HepG2 (cell line): ENCODE results near the gene YIPF1. TPM values are rescaled to one million over a fixed set of nuclear protein-coding genes. Genes with fewer than 3 reads are reported as not detected.
A peak's percentile ranks its signal among the peaks of the same experiment; 100 is the strongest.

Experiments used
- CC2D1A ChIP-seq: sonication (generic); formaldehyde crosslinking; IDR thresholded peaks from 2 replicates; pipeline ENCODE4 v1.8.1; 2023; ENCODE audit warnings: mild to moderate bottlenecking, missing genetic modification reagents
- FOSL2 ChIP-seq: sonication (generic); formaldehyde crosslinking; IDR thresholded peaks from 2 replicates; pipeline ENCODE4 v1.4.0; 2020; ENCODE audit warnings: missing genetic modification reagents
- NFE2L1 ChIP-seq: sonication (generic); formaldehyde crosslinking; IDR thresholded peaks from 2 replicates; pipeline ENCODE4 v1.4.0; 2020; ENCODE audit warnings: missing genetic modification reagents, mild to moderate bottlenecking, borderline replicate concordance
- PITX1 ChIP-seq: sonication (generic); formaldehyde crosslinking; IDR thresholded peaks from 2 replicates; pipeline ENCODE4 v1.5.1; 2020; ENCODE audit warnings: mild to moderate bottlenecking, missing genetic modification reagents
- SCMH1 ChIP-seq: sonication (generic); formaldehyde crosslinking; IDR thresholded peaks from 2 replicates; pipeline ENCODE4 v1.9.0; 2021; ENCODE audit warnings: missing genetic modification reagents, mild to moderate bottlenecking, borderline replicate concordance
- STAG1 ChIP-seq: sonication (generic); formaldehyde crosslinking; IDR thresholded peaks from 2 replicates; pipeline ENCODE4 v1.4.0; 2020; ENCODE audit warnings: missing genetic modification reagents
- TOE1 ChIP-seq: sonication (generic); formaldehyde crosslinking; IDR thresholded peaks from 2 replicates; pipeline ENCODE4 v1.4.0; 2020; ENCODE audit warnings: mild to moderate bottlenecking, missing genetic modification reagents
- YEATS4 ChIP-seq: sonication (generic); formaldehyde crosslinking; IDR thresholded peaks from 2 replicates; pipeline ENCODE4 v1.4.0; 2020; ENCODE audit warnings: missing genetic modification reagents, borderline replicate concordance
- ZBTB7A ChIP-seq: sonication (generic); formaldehyde crosslinking; IDR thresholded peaks from 2 replicates; pipeline ENCODE4 v1.8.0; 2022; ENCODE audit warnings: mild to moderate bottlenecking, missing genetic modification reagents
- ZFY ChIP-seq: sonication (generic); formaldehyde crosslinking; IDR thresholded peaks from 2 replicates; pipeline ENCODE4 v1.4.0; 2020; ENCODE audit warnings: missing genetic modification reagents
- ZNF326 ChIP-seq: sonication (generic); formaldehyde crosslinking; IDR thresholded peaks from 2 replicates; pipeline ENCODE4 v1.4.0; 2020; ENCODE audit warnings: missing genetic modification reagents, borderline replicate concordance
- ZNF552 ChIP-seq: sonication (generic); formaldehyde crosslinking; IDR thresholded peaks from 2 replicates; pipeline ENCODE4 v1.9.0; 2022; ENCODE audit warnings: missing genetic modification reagents, mild to moderate bottlenecking, borderline replicate concordance
- ZNF687 ChIP-seq: sonication (generic); formaldehyde crosslinking; IDR thresholded peaks from 2 replicates; pipeline ENCODE4 v1.5.1; 2020; ENCODE audit warnings: mild to moderate bottlenecking, missing genetic modification reagents, moderate library complexity
- ZNF761 ChIP-seq: sonication (generic); formaldehyde crosslinking; conservative IDR thresholded peaks from 2 replicates; pipeline ENCODE4 v1.4.0; 2020; ENCODE audit warnings: mild to moderate bottlenecking, missing genetic modification reagents
- ZNF773 ChIP-seq: sonication (generic); formaldehyde crosslinking; IDR thresholded peaks from 2 replicates; pipeline ENCODE4 v1.4.0; 2020; ENCODE audit warnings: missing genetic modification reagents, borderline replicate concordance
- polyA plus RNA-seq, 8 experiments: library from polyadenylated mRNA; depleted of rRNA in 3 of 8; stranded (reverse) in 7 of 8; unstranded in 1 of 8; fragments of >200 nt; fragmentation: Illumina TruSeq in 4 of 8; extraction: Trizol in 4 of 8; gene quantifications; 2 replicates each; pipeline versions ENCODE4 v1.2.1 to v1.2.3, GENCODE V29; 2011 to 2016; ENCODE audit warnings: low read depth in 4 of 8, missing spikeins in 1 of 8, mixed read lengths in 1 of 8; ENCODE audit not compliant: insufficient read depth in 1 of 8
- total RNA-seq, 5 experiments: library from RNA; depleted of rRNA; stranded (reverse); fragments of >200 nt; fragmentation: Illumina TruSeq; extraction: Trizol; gene quantifications; 2 replicates each; pipeline ENCODE4 v1.2.3, GENCODE V29; 2016; ENCODE audit warnings: low read depth in 1 of 5
- TF ChIP-seq, protein P1 (sequence below): sonication (generic); formaldehyde crosslinking; IDR thresholded peaks from 2 replicates; pipeline ENCODE4 v1.4.0; 2020; ENCODE audit warnings: mild to moderate bottlenecking, missing genetic modification reagents

The YIPF1 gene
- total and polyA plus RNA-seq, 2 of the 13 experiments (the other 11 are each of a cell fraction or from before 2014, with no cell fraction given), result 21.1 to 31.9 TPM

GRCh38 chr1:53837924-53838653 lies 51.5 kb downstream of the YIPF1 start, which contains the start of gene NDC1 (continued):
- TF ChIP-seq ZFY (CRISPR knock-in tag) (peak; percentile 95), NFE2L1 (no peak; the same call in 1 of the 2 replicates), FOSL2 (CRISPR knock-in tag) (peak; percentile 54), ZBTB7A (peak; percentile 50; the same call in 1 of the 2 replicates), YEATS4 (peak; percentile 96), ZNF552 (CRISPR knock-in tag) (peak; percentile 90), TOE1 (CRISPR knock-in tag) (peak; percentile 73; the same call in 1 of the 2 replicates), ZNF761 (CRISPR knock-in tag) (0 out of 2 replicates have a peak, but pooled peaks have one; percentile 62), SCMH1 (CRISPR knock-in tag) (no peak), PITX1 (peak; percentile 75), ZNF326 (no peak), ZNF687 (CRISPR knock-in tag) (peak; percentile 99), ZNF773 (CRISPR knock-in tag) (no peak; the same call in 1 of the 2 replicates), CC2D1A (peak; percentile 46; the same call in 1 of the 2 replicates), STAG1 (CRISPR knock-in tag) (no peak)
- TF ChIP-seq, protein P1, sequence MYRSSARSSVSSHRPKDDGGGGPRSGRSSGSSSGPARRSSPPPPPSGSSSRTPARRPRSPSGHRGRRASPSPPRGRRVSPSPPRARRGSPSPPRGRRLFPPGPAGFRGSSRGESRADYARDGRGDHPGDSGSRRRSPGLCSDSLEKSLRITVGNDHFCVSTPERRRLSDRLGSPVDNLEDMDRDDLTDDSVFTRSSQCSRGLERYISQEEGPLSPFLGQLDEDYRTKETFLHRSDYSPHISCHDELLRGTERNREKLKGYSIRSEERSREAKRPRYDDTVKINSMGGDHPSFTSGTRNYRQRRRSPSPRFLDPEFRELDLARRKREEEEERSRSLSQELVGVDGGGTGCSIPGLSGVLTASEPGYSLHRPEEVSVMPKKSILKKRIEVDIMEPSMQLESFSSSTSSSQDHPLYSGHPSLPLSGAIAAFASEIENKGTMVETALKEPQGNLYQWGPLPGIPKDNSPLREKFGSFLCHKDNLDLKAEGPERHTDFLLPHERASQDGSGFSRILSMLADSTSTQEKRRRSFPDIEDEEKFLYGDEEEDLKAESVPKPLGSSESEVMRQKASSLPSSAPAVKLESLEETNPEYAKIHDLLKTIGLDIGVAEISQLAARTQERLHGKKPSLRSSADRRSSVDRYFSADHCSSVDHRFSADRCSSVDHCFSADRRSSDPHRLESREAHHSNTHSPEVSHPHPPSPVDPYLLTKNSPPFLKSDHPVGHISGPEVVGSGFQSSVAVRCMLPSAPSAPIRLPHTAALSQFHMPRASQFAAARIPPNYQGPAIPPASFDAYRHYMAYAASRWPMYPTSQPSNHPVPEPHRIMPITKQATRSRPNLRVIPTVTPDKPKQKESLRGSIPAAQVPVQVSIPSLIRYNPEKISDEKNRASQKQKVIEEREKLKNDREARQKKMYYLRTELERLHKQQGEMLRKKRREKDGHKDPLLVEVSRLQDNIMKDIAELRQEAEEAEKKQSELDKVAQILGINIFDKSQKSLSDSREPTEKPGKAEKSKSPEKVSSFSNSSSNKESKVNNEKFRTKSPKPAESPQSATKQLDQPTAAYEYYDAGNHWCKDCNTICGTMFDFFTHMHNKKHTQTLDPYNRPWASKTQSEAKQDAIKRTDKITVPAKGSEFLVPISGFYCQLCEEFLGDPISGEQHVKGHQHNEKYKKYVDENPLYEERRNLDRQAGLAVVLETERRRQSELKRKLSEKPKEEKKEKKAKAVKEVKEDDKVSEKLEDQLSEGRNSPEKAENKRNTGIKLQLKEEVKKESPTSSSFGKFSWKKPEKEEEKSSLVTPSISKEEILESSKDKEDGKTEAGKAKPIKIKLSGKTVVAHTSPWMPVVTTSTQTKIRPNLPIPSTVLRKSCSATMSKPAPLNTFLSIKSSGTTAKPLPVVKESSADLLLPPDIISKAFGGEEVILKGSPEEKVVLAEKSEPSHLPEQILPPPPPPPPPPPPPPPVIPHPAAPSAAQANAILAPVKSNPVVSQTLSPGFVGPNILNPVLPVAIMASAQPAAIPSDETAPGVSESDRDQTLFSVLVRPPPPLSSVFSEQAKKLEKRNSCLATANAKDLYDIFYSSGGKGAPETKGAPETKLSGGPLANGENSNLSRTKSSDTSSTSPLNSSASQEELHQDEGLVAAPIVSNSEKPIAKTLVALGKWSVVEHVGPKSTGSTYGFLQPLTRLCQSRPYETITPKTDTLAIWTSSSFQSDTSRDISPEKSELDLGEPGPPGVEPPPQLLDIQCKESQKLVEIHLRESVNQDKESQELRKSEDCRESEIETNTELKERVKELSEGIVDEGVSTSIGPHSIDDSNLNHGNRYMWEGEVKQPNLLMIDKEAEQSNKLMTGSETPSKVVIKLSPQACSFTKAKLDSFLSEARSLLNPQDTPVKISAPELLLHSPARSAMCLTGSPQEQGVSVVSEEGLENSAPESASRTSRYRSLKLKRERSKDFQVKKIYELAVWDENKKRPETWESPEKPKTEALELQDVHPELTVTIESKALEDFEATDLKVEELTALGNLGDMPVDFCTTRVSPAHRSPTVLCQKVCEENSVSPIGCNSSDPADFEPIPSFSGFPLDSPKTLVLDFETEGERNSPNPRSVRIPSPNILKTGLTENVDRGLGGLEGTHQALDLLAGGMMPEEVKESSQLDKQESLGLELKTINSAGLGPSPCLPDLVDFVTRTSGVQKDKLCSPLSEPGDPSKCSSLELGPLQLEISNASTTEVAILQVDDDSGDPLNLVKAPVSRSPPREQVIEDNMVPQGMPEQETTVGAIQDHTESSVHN, result peak; percentile 77; the same call in 1 of the 2 replicates
